IMR-90 (cell line): ENCODE data around the gene TPSD1. TPM values are rescaled to one million over a fixed set of nuclear protein-coding genes. Genes with fewer than 3 reads are reported as not detected.

Source experiments
- ATAC-seq: fragments of 200-7000 bp; cut with Tn5 transposase; 2 replicates; pipeline ENCODE4 v1.9.1; 2020; ENCODE audit warnings: low read depth, mild to moderate bottlenecking, moderate library complexity
- BruUV-seq: library from RNA; stranded (reverse); fragments of 400-500 nt; replicated peaks from 2 replicates; lab custom pipeline; 2021; lab: Mats Ljungman, UMichigan
- CTCF ChIA-PET: fragments of 300-600 bp; formaldehyde crosslinking; extraction: SDS; loops from one replicate; lab custom pipeline; 2021; ENCODE audit warnings: antibody characterized with exemption; lab: Yijun Ruan, JAX
- POLR2A ChIA-PET: fragments of 300-600 bp; sonication (Branson Sonifier 250); formaldehyde crosslinking; loops from one replicate; lab custom pipeline; 2022; ENCODE audit warnings: antibody characterized with exemption; ENCODE audit not compliant: unreplicated experiment; lab: Charles Lee
- DNase-seq: peaks from one replicate; pipeline ENCODE4 v3.0.0; 2013
- H2AFZ ChIP-seq: replicated peaks from 2 replicates; pipeline ENCODE3; 2013; ENCODE audit warnings: low read length, mild to moderate bottlenecking; ENCODE audit not compliant: poor library complexity
- H2AK5ac ChIP-seq: 2 replicates; pipeline ENCODE4 v1.6.1; 2013; ENCODE audit warnings: low read depth, low read length, inconsistent platforms
- H2AK9ac ChIP-seq: replicated peaks from 2 replicates; pipeline ENCODE3; 2013; ENCODE audit warnings: mild to moderate bottlenecking, low read depth, low read length, moderate library complexity; ENCODE audit not compliant: poor library complexity
- H2BK120ac ChIP-seq: 2 replicates; pipeline ENCODE4 v1.6.1; 2013; ENCODE audit warnings: low read depth, low read length, inconsistent platforms
- H2BK15ac ChIP-seq: 3 replicates; pipeline ENCODE4 v1.6.1; 2013; ENCODE audit warnings: low read depth, low read length, inconsistent platforms
- H2BK20ac ChIP-seq: 2 replicates; pipeline ENCODE4 v1.6.1; 2013; ENCODE audit warnings: low read depth, mild to moderate bottlenecking, inconsistent platforms, low read length, moderate library complexity
- H2BK5ac ChIP-seq: 2 replicates; pipeline ENCODE4 v1.6.1; 2013; ENCODE audit warnings: mild to moderate bottlenecking, low read depth, low read length, inconsistent platforms; ENCODE audit not compliant: poor library complexity, severe bottlenecking
- H3K14ac ChIP-seq: replicated peaks from 2 replicates; pipeline ENCODE4 v1.6.1; 2013; ENCODE audit warnings: low read depth, low read length, inconsistent platforms
- H3K18ac ChIP-seq: 2 replicates; pipeline ENCODE4 v1.6.1; 2013; ENCODE audit warnings: low read depth, low read length, control low read depth
- H3K23ac ChIP-seq: 2 replicates; pipeline ENCODE4 v1.6.1; 2013; ENCODE audit warnings: low read depth, low read length, inconsistent platforms
- H3K27ac ChIP-seq: 2 replicates; pipeline ENCODE4 v1.5.1; 2013; ENCODE audit warnings: mild to moderate bottlenecking, control low read depth, low read length; ENCODE audit not compliant: insufficient read depth
- H3K27me3 ChIP-seq: 2 replicates; pipeline ENCODE4 v1.6.1; 2013; ENCODE audit warnings: low read length; ENCODE audit not compliant: control insufficient read depth, insufficient read depth
- H3K36me3 ChIP-seq: 2 replicates; pipeline ENCODE4 v1.6.1; 2013; ENCODE audit warnings: low read length, mixed read lengths; ENCODE audit not compliant: control insufficient read depth, insufficient read depth
- H3K4ac ChIP-seq: 2 replicates; pipeline ENCODE4 v1.6.1; 2013; ENCODE audit warnings: low read depth, low read length, inconsistent platforms
- H3K4me1 ChIP-seq: 2 replicates; pipeline ENCODE4 v1.6.1; 2013; ENCODE audit warnings: low read length, mixed read lengths; ENCODE audit not compliant: control insufficient read depth, insufficient read depth
- H3K4me2 ChIP-seq: 2 replicates; pipeline ENCODE4 v1.6.1; 2013; ENCODE audit warnings: low read depth, mild to moderate bottlenecking, control low read depth, low read length, moderate library complexity
- H3K4me3 ChIP-seq: 2 replicates; pipeline ENCODE4 v1.5.1; 2013; ENCODE audit warnings: low read depth, mild to moderate bottlenecking, control low read depth, low read length, moderate library complexity; ENCODE audit not compliant: insufficient read depth
- H3K56ac ChIP-seq: 2 replicates; pipeline ENCODE4 v1.6.1; 2013; ENCODE audit warnings: low read length, inconsistent platforms; ENCODE audit not compliant: insufficient read depth; ENCODE audit errors: extremely low read depth
- H3K79me1 ChIP-seq, 2 experiments: 2 replicates each; pipeline ENCODE4 v1.6.1; 2013; ENCODE audit warnings: low read length in 2 of 2, inconsistent platforms in 1 of 2, low read depth in 1 of 2
- H3K9ac ChIP-seq: 2 replicates; pipeline ENCODE4 v1.6.1; 2013; ENCODE audit warnings: low read depth, low read length, control low read depth
- H3K9me1 ChIP-seq: 2 replicates; pipeline ENCODE4 v1.6.1; 2013; ENCODE audit warnings: low read length, inconsistent platforms; ENCODE audit not compliant: insufficient read depth
- H3K9me3 ChIP-seq: 2 replicates; pipeline ENCODE4 v1.6.1; 2013; ENCODE audit warnings: low read length; ENCODE audit not compliant: control insufficient read depth, insufficient read depth
- H4K20me1 ChIP-seq: 2 replicates; pipeline ENCODE4 v1.6.1; 2013; ENCODE audit warnings: low read length, inconsistent platforms; ENCODE audit not compliant: insufficient read depth
- H4K5ac ChIP-seq: 2 replicates; pipeline ENCODE4 v1.6.1; 2013; ENCODE audit warnings: mild to moderate bottlenecking, low read depth, low read length, control low read depth
- H4K8ac ChIP-seq, 2 experiments: 2 replicates each; pipeline ENCODE4 v1.6.1; 2013; ENCODE audit warnings: low read depth in 2 of 2, low read length in 2 of 2, control low read depth in 1 of 2, inconsistent platforms in 1 of 2
- H4K91ac ChIP-seq: 2 replicates; pipeline ENCODE4 v1.6.1; 2013; ENCODE audit warnings: low read depth, low read length, inconsistent platforms; ENCODE audit not compliant: insufficient read depth
- RAD21 ChIP-seq: IDR thresholded peaks from 2 replicates; pipeline ENCODE4 v1.6.1; 2012; ENCODE audit warnings: low read length, improper control_type of control experiment
- WGBS, 2 experiments: methylation state at CpG; one replicate each; pipeline versions ENCODE4 v1.1.5 to v1.1.7; 2013; ENCODE audit warnings: missing lambda C conversion rate in 2 of 2; ENCODE audit not compliant: insufficient read length in 1 of 2; ENCODE audit errors: extremely low coverage in 2 of 2; 5-methylcytosine and 5-hydroxymethylcytosine counted together
- dilution Hi-C: fragments of 300-500 bp; cut with HindIII; formaldehyde crosslinking; loops from one replicate; pipeline ENCODE4 v1.14.3; 2018; ENCODE audit warnings: low sequenced_read_pairs; ENCODE audit not compliant: unreplicated experiment
- in situ Hi-C: fragments of 300-500 bp; cut with MboI; formaldehyde crosslinking; loops from 3 replicates; pipeline ENCODE4 v1.14.3; 2019; ENCODE audit warnings: low sequenced_read_pairs, inconsistent platforms, mixed read lengths
- intact Hi-C: fragments of 100-400 bp; cut with micrococcal nuclease; formaldehyde crosslinking; loops from 2 replicates; pipeline ENCODE4 v1.10.0; 2022
- polyA plus RNA-seq, 3 experiments: library from polyadenylated mRNA; depleted of rRNA; stranded (reverse); fragments of >200 nt; gene quantifications; 2 replicates each; pipeline ENCODE4 v1.2.3, GENCODE V29; 2012; ENCODE audit warnings: low replicate concordance in 1 of 3
- total RNA-seq: library from RNA; depleted of rRNA; stranded (reverse); fragments of >200 nt; gene quantifications from 2 replicates; pipeline ENCODE4 v1.2.3, GENCODE V29; 2012

TPSD1 gene
- total and polyA plus RNA-seq, 2 of the 4 experiments (the other 2 are of a cell fraction) = not detected

DNA sequence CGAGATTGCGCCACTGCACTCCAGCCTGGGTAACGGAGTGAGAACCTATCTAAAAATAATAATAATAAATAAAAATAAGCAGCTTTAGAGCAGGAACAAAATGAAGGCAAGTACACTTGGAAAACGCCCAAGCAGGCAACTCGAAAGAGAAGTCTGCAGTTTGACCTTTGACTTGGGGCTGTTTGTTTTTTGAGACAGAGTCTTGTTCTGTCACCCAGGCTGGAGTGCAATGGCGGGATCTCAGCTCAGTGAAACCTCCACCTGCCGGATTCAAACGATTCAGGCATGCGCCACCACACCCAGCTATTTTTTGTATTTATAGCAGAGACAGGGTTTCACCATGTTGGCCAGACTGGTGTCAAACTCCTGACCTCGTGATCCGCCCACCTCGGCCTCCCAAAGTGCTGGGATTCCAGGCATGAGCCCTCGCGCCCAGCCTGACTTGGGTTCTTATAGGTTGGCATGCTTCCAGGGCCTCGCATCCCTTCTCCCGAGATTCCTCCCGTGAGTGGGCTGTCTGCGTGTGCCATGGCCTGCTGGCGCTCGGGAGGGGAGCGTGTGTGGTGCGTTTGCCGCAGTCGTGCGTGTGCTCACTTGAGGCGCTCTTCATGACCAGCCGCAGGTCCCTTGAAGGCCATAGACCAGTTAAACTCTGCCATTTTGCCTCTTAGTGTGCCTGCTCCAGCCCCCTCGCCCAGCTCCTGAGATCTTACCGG lies 35.1 kb downstream of the TPSD1 start:
- no peak overlapping the region for H2AFZ ChIP-seq
- WGBS, 2 experiments = 51% methylated on average over 11 of the region's 29 CpGs; no CpG with 5 or more reads in 1 of the 2 experiments

More for the DNA sequence above, 35.1 kb downstream of the TPSD1 start:
- H4K8ac ChIP-seq = no peak overlapping the region
- no peak overlapping the region for H4K91ac ChIP-seq
- POLR2A ChIA-PET = no interaction called here
- no peak overlapping the region for H3K18ac ChIP-seq
- in situ Hi-C loops (no loop called here), dilution Hi-C loops (no loop called here), intact Hi-C loops (no loop called here)
- no peak overlapping the region for H3K14ac ChIP-seq
- no peak overlapping the region for H3K56ac ChIP-seq
- H3K9me1 ChIP-seq = no peaks in the 10 kb centered on the region
- CTCF ChIA-PET = no interaction called here
- no peak overlapping the region for H4K5ac ChIP-seq
- H3K9ac ChIP-seq = no peak overlapping the region
- no peaks in the 10 kb centered on the region for H3K36me3 ChIP-seq
- peaks cover 55% of the 10 kb centered on the region for H3K27me3 ChIP-seq
- H3K4me1 ChIP-seq = no peaks in the 10 kb centered on the region; the same call in 1 of the 2 replicates
- no TSS peak for BruUV-seq
- no peak overlapping the region for H3K23ac ChIP-seq
- ATAC-seq = no peak
- no peaks in the 10 kb centered on the region for H4K20me1 ChIP-seq
- H2BK120ac ChIP-seq = no peak overlapping the region
- no peak for DNase-seq
- H3K27ac ChIP-seq = no peak overlapping the region
- H3K79me1 ChIP-seq = no peaks in the 10 kb centered on the region
- no peak overlapping the region for H2AK9ac ChIP-seq
- no peak overlapping the region for H2BK5ac ChIP-seq
- H3K4ac ChIP-seq = no peak overlapping the region
- H2BK15ac ChIP-seq = no peak overlapping the region
- no peak overlapping the region for H3K4me3 ChIP-seq
- H2BK20ac ChIP-seq = no peak overlapping the region
- H3K4me2 ChIP-seq = no peak overlapping the region
- TF ChIP-seq RAD21 = no peak
- H2AK5ac ChIP-seq = no peak overlapping the region
- no peaks in the 10 kb centered on the region for H3K9me3 ChIP-seq
